HG02798 (cell line): Measurements from ENCODE around the gene NID2.

Experiments
- ATAC-seq: cut with Tn5 transposase; IDR thresholded peaks from one replicate; pipeline ENCODE4 v1.9.1; 2021; ENCODE audit warnings: mild to moderate bottlenecking; ENCODE audit not compliant: unreplicated experiment, poor library complexity

Gene NID2, protein sequence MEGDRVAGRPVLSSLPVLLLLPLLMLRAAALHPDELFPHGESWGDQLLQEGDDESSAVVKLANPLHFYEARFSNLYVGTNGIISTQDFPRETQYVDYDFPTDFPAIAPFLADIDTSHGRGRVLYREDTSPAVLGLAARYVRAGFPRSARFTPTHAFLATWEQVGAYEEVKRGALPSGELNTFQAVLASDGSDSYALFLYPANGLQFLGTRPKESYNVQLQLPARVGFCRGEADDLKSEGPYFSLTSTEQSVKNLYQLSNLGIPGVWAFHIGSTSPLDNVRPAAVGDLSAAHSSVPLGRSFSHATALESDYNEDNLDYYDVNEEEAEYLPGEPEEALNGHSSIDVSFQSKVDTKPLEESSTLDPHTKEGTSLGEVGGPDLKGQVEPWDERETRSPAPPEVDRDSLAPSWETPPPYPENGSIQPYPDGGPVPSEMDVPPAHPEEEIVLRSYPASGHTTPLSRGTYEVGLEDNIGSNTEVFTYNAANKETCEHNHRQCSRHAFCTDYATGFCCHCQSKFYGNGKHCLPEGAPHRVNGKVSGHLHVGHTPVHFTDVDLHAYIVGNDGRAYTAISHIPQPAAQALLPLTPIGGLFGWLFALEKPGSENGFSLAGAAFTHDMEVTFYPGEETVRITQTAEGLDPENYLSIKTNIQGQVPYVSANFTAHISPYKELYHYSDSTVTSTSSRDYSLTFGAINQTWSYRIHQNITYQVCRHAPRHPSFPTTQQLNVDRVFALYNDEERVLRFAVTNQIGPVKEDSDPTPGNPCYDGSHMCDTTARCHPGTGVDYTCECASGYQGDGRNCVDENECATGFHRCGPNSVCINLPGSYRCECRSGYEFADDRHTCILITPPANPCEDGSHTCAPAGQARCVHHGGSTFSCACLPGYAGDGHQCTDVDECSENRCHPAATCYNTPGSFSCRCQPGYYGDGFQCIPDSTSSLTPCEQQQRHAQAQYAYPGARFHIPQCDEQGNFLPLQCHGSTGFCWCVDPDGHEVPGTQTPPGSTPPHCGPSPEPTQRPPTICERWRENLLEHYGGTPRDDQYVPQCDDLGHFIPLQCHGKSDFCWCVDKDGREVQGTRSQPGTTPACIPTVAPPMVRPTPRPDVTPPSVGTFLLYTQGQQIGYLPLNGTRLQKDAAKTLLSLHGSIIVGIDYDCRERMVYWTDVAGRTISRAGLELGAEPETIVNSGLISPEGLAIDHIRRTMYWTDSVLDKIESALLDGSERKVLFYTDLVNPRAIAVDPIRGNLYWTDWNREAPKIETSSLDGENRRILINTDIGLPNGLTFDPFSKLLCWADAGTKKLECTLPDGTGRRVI (N-terminal part only)

DNA sequence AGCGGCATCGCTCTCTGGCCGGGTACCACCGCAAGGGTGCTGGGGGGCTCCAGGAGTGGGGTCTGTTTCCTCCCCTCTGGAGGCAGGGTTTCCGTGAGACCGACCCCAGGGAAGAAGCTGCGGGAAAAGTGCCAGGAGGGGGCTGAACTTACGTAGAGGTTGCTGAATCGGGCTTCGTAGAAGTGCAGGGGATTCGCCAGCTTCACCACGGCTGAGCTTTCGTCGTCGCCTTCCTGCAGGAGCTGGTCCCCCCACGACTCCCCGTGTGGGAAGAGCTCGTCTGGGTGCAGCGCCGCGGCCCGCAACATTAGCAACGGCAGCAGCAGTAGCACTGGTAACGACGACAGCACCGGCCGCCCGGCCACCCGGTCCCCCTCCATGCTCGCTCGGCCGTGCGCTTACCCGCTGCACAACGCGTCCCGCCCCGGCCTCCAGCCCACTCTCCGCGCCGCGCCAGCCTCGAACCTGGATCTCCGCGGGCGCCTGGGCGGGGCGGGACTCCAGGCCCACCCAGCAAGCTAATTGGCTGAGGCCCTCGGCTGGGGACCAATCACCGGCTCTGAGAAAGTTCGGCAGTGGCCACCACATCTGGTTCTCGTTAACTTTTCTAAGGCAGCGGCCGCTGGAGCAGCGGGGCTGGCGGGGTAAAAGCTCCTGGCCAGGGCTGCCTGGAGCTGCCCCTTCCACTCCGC, at the start of gene NID2:
Gene NID2 (minus strand): TSS at position 445 of the 692 bp plus-strand sequence. CDS start 65 bp downstream, at position 380.
- peak; percentile 43 for ATAC-seq

DNA sequence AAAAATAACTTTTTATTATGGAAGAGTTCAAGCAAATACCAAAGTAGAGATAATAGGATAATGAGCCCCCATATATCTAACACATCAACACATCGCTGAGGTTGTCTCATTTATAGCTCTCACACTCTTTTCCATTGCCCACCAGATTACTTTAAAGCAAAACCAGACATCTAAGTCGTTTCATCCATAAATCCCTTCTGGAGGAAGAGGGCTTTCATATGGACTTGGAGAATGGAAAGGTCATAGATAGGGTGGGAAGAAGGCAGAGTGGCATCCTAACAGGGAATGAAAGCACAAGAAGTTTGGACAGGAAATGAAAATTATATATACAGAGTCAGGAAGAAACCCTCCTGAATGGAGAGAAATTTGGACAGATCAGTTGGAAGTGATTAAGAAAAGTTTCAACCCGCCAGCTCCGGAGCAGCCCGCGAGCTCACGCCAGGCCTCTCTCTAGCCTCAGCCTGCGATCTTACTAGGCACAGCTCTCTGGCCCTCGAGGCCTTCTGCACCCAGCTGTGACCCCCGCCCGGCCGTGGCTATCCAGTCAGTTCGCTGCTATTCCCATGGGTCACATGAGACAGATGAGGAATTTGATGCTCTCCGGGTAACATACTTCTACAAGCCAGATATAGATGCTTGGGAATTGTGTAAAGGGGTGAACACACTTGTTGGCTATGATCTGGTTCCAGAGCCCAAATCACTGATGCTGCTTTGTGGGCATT, 48.4 kb upstream of the NID2 start:
- ATAC-seq, result no peak

DNA sequence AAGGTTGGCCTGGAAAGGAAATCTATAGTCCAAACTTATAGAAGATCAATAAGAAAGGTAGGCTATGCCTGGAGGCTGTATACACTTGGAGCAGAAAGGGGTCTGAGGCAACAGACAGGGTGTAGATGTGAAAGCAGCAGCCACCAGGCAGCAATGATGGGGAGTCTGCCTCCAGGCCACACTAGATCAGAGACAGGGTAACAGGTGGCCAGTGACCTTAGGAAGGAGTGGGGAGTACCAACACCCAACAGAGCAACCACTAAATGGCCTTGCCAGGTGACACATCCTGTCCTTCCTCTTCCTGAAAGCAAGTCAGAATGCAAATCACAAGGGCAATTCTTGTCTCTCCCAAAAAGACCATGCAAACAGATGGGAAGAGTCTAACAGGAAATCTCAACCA, 46.4 kb upstream of the NID2 start:
- no peak for ATAC-seq

DNA sequence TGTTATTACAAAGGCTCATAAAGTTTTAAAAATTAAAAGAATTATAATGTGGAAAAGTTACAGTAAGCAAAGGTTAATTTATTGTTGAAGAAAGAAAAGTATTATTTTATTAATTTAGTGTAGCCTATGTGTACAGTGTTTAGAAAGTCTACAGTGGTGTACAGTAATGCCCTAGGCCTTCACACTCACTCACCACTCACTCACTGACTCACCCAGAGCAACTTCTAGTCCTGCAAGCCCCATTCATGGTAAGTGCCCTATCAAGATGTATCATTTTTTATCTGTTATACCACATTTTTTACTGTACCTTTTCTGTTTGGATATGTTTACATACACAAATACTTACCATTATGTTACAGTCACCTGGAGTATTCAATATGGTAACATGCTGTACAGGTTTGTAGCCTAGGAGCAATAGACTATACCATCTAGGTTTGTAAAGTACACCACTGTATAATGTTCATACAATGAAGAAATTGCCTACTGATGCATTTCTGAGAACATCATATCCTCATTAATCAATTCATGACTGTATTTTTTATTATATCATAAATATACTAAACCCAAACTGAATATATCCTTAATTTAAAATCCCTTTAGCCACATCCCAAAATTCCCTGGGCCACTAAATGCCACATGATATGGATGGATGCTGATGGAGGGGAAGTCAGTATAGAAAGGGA, 43.6 kb upstream of the NID2 start:
- ATAC-seq, result no peak

DNA sequence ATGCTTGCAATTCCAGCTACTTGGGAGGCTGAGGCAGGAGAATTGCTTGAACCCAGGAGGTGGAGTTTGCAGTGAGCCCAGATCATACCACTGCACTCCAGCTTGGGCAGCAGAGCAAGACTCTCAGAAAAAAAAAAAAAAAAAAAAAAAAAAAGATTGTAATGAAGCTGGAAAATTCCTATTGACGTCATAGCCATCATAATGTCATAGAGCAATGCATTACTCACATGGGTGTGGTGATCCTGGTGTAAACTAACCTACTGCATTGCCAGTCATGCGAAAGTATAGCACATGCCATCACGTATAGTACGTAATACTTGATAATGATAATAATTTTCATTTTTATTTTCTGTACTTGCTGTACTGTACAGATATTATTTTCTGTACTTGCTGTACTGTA, 42.7 kb upstream of the NID2 start:
- ATAC-seq, result no peak

DNA sequence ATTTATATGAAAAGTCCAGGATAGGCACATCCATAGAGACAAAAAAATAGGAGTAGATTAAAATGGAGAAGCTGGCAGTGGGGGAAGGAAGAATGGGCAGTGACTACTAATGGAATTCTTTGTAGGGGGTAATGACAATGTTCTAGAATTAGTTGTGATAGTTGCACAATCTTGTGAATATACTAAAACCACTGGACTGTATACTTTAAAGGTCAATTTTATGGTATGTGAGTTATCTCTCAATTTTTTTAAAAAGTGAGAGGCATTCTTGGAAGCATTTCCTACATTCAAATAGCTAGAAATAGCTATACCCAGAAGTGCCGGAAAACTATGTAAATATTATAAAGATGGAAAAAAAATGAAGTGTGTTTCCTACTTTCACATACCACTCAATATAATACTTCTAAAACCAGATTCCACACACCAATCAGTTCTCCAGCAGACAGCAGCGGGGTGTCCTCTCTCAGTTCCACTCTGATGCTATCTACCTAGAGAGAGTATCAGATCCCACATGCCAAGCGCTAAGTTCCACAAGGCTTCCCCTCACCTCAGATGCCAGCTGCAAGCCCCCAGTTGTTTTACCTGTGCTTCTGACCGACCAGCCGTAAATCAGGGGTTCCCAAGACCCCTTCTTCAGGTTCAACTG, 41.7 kb upstream of the NID2 start:
- no peak for ATAC-seq

DNA sequence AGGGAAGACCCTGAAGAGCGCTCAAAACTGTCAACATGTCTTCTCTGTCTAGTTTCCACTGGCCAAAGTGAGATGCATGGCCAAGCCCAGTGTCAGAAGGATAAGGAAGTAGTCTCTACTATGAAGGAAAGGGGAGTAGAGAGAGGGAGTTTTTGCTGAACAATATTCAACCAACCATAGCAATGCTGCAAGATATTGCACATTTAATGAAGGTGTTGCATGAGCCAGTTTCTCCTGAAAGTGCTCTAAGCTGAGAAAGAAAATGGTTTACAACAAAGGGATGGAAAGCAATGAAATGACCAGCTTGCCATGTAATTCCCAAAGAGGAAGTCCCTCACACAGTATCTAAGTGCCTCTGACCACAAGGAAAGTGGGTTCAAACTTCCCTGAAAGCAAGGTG, 40.0 kb upstream of the NID2 start:
- no peak for ATAC-seq

DNA sequence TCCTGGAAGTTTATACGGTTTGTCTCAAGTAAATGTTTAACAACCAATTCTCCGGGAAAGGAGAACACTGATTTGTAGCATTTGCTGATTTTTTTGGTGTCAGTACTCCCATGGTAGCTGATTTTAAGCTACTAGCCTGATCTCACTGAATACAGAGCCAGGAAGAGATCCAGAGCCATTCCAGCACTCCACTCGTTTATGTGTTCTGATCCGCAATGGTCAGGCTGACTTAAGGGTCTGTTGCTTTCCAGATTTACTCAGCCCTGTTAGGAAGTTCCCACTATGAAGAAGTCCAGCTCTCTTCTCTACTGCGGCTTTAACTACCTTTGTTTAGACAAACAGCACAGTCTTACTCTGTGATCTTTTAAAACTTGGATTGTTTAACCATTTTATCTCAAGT, 38.0 kb upstream of the NID2 start:
- no peak for ATAC-seq

DNA sequence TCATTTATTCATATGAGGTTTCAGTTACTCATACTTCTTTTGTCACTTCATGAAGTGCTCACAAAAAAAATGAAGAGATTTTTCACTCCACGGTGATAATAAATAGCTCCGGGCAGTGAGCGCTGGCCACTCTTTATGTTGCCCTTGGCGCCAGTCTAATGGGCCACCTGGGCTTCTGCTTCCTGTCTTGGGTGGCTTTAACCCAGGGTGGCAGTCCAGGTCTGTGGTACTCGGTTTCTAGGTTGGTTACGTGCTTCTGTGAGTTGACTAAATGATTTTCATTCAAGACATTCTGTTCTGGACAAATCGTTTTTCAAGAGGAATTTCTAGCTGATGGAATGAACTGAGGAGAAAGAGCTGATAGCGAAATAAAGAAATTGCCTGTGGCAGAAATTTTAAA, 34.6 kb upstream of the NID2 start:
- ATAC-seq, result no peak

DNA sequence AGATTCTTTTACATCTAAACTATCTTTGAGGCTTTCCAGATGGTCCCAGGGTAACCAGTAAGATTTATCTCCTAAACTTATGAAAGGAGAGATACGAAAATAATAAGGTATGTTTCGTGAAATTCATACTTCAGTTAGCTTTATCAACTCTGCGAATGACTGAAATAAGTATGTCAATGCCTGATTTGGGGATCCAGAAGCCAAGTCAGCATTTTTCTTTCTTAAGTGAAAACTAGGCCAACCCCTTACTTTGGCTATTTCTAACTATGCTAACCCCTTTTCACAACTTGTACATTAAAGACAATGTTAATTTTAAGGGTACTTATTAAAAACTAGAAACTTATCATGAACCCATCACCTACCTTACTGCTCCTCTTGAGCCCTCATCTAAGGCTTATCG, 26.9 kb upstream of the NID2 start:
- no peak for ATAC-seq

DNA sequence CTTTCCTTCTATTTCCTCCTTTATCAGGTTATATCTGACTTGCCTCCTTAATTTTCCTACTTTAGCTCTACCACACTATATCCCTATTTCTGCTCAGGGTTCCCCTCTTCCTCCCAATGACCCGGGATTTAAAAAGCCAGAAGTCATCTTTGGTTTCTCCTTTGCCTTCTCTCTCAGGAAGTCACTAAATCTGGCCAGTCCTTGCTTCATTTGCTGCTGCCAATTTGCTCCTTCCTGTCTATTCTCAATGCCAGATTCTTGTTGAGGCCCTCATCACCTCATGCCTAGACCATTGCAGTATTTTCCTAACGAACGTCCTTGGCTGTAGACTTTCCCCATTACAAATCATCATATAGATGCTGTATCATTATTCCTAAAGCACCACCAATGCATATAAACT, 26.5 kb upstream of the NID2 start:
- no peak for ATAC-seq

DNA sequence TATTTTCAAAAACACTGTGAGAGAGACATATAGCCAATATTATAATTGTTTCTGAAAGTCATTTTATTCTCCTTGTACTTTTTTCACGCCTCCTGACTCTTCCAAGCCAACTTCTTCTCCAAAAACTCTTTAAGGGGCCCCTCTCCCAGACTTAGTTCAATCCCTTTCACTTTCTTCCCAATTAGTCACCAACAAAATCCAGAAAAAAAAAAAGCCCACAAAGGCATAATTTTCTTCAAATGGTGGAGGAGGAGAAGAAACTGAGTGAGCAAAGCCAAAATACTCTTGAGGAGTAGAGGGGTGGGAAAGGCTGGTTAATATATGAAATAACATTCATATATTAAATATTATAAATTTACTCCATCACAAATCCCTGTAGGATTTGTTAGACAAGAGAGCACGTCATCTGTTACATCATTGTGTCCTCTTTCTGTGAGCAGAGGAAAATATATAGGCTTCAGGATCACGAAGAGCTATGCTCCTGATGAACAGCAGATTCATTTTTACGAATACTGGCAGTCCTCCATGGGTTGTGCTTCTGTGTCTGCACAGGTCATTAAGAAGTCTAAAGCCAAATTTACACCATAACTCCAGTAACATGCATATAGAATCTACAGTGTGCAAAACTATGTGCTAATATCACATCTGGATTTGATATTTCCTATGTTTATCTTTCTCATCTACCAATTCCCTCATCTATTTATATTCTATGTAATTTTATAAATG, 25.9 kb upstream of the NID2 start:
- no peak for ATAC-seq

DNA sequence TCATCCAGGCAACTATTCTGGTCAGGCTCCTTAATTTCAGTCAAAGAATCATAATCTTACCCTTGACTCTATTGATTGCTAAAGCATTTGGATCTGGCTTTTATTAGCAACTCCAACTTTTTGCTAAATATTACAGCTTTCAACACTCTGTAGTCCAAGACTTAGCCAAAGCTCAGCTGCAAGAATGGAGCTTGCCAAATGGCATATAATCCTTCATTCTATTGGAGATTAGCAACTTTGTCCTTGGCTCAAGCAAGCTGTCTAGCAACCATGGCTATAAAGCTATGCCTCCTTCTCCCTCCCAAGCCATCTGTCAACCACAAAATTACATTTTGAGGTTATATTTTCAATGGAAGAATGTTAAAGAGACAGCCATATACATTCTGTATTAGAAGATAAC, 23.1 kb upstream of the NID2 start:
- no peak for ATAC-seq

DNA sequence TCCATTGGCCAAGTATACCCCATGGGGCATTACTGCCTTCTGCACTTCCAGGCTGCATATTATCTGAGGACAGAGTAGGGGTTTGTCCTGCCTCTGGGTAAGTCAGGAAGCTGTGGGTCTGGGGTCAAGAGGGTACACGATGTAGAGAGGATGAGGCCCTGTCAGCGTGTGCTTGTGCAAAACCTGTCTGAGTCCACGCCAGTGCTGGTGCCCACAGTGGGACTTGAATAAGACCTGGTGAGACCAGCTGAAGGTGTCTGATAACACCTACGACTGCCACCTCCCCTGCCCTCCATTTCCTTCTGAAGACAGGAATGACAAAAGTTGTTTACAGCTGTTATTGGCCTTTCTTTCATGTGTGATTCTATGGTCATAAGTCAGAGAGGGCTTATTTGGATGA, 22.1 kb upstream of the NID2 start:
- no peak for ATAC-seq

DNA sequence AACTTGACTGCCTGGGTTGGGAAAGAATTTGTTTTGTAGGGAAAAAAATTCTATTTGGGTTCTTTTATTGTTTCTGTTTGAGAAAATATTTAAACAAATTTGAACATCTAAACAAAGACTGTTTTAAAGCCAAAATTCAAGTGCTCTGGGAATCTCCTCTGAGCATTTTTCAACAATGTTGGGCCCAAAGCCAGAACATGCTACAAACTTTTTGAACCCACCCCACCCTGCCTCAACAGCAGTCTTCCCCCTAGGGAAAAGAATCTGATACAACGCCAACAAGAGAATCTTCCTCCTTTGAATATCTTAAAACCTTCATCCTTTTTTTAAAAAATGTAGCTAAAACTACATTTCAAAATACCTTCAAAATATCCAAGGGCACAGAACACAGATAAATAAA, 20.4 kb upstream of the NID2 start:
- no peak for ATAC-seq

DNA sequence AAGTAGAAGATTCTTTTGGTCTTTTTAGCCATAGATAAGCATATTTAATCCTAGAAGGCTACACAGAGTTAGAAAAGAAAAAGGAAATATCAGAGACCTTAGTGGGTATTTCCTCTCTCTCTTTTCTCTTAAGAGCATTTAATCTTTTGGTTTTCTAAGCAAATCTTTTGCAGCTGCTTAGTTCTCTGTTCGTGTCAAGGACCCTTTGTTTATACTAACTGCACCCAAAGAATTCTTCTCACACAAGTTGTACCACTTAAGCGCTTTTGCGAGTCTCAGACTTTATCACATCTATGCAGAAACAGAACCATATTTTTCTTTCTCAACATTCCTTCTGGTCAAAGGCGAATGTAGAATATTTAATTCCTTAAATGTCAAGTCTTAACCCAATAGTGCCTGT, 17.9 kb upstream of the NID2 start:
- no peak for ATAC-seq

DNA sequence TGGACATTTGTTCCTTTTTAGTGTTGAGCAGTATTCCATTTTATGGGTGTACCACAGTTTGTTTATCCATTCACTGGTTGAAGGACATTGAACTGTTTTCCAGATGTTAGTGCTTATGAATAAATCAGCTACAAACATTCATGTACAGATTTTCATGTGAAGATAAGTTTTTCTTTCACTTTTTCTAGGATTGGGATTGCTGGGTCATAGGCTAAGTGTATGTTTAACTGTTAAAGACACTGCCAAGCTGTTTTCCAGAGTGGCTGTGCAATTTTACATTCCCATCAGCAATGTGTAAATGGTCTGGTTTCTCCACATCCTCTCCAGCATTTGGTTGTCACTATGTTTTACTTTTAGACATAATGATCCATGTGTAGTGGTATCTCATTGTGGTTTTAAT, 14.0 kb upstream of the NID2 start:
- ATAC-seq, result no peak

DNA sequence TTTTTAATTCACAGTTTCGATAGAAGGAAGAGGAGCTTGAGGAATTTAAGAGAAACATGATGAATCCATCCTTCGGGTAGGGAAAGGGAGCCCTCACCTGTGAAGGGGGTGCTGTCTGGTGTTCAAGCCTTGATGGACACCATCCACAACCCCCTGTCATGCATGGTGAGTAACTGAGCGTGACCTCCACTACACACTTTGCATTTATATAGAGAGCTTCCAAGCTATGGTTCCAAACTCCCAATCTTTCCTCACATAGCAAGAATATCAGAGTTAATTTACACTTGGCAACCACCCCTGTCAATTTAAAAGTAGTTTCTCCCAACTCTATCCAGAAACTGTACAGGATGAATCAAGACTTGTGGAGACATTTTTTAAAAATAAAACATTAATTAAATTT, 13.1 kb upstream of the NID2 start:
- ATAC-seq, result no peak
